Dermis blood vessel endothelial cell (primary cell): ENCODE results near the gene COL9A1. TPM values are rescaled to one million over a fixed set of nuclear protein-coding genes. Genes with fewer than 3 reads are reported as not detected.
A peak's percentile ranks its signal among the peaks of the same experiment; 100 is the strongest.
"Not testable (repeated sequence)": the region's sequence is repeated elsewhere in the genome, so short reads cannot be mapped to it uniquely, and the experiment has no call there.

Source experiments
- DNase-seq: peaks from one replicate; pipeline ENCODE4 v3.0.0; 2010
- total RNA-seq: library from RNA; depleted of rRNA; stranded (reverse); fragments of >200 nt; gene quantifications from 2 replicates; pipeline ENCODE4 v1.2.3, GENCODE V29; 2014

COL9A1 gene
- not detected in 2 replicates for total RNA-seq

GRCh38 chr6:70303034-70303525 is at the start of gene COL9A1:
Gene COL9A1, minus strand, starts transcription at chr6:70303084. Its CDS starts 160 bp downstream, at chr6:70302924.
- DNase-seq, result no peak

- no peak for DNase-seq
These were observed 48.6 kb upstream of the COL9A1 start for GRCh38 chr6:70351461-70351860.

- no peak for DNase-seq
These were observed 42.7 kb upstream of the COL9A1 start for GRCh38 chr6:70345619-70346018.

GRCh38 chr6:70343313-70343712 is 40.4 kb upstream of the COL9A1 start:
- no peak for DNase-seq

GRCh38 chr6:70339810-70340209 is 36.9 kb upstream of the COL9A1 start:
- DNase-seq, result not testable (repeated sequence)

- no peak for DNase-seq
These were observed 35.9 kb upstream of the COL9A1 start for GRCh38 chr6:70338775-70339174.

GRCh38 chr6:70337743-70338105 is 34.8 kb upstream of the COL9A1 start:
- DNase-seq, result no peak

- no peak for DNase-seq
These were observed 34.3 kb upstream of the COL9A1 start for GRCh38 chr6:70336996-70337742.

GRCh38 chr6:70327036-70327435 is 24.2 kb upstream of the COL9A1 start:
- DNase-seq, result no peak

- DNase-seq, result no peak
These were observed 22.1 kb upstream of the COL9A1 start for GRCh38 chr6:70325009-70325408.

GRCh38 chr6:70317799-70318198 is 14.9 kb upstream of the COL9A1 start:
- not testable (repeated sequence) for DNase-seq

- no peak for DNase-seq
These were observed 12.3 kb upstream of the COL9A1 start for GRCh38 chr6:70315079-70315751.

- DNase-seq, result no peak
These were observed 11.4 kb upstream of the COL9A1 start for GRCh38 chr6:70314296-70314695.

- DNase-seq, result no peak
These were observed 9.4 kb upstream of the COL9A1 start for GRCh38 chr6:70312165-70312745.

- peak; percentile 67 for DNase-seq
These were observed 7.3 kb upstream of the COL9A1 start for GRCh38 chr6:70310063-70310694.

- DNase-seq, result no peak
These were observed 6.4 kb upstream of the COL9A1 start for GRCh38 chr6:70309243-70309642.

GRCh38 chr6:70308142-70308541 is 5.3 kb upstream of the COL9A1 start:
- not testable (repeated sequence) for DNase-seq

GRCh38 chr6:70307008-70307407 is 4.1 kb upstream of the COL9A1 start:
- DNase-seq, result no peak

GRCh38 chr6:70304616-70305015 is 1.7 kb upstream of the COL9A1 start:
- no peak for DNase-seq

GRCh38 chr6:70299456-70299855 is 3.4 kb downstream of the COL9A1 start:
- DNase-seq, result peak; percentile 17

- no peak for DNase-seq
These were observed 4.8 kb downstream of the COL9A1 start for GRCh38 chr6:70298068-70298467.

- no peak for DNase-seq
These were observed 10.7 kb downstream of the COL9A1 start for GRCh38 chr6:70292193-70292592.

GRCh38 chr6:70289299-70289698 is 13.6 kb downstream of the COL9A1 start:
- no peak for DNase-seq
